K562 (cell line): ENCODE measurements around the gene ZC3H10. TPM values are rescaled to one million over a fixed set of nuclear protein-coding genes. Genes with fewer than 3 reads are reported as not detected.

Source experiments
- ATAC-seq: fragments of 200-7000 bp; cut with Tn5 transposase; 3 replicates; pipeline ENCODE4 v1.9.1; 2020; ENCODE audit warnings: moderate library complexity
- BruUV-seq: library from RNA; stranded (reverse); fragments of 400-500 nt; replicated peaks from 2 replicates; lab custom pipeline; 2021; lab: Mats Ljungman, UMichigan
- CTCF ChIA-PET: fragments of 300-600 bp; formaldehyde crosslinking; extraction: SDS; loops from one replicate; lab custom pipeline; 2021; ENCODE audit warnings: low intra/inter-chr PET ratio; lab: Yijun Ruan, JAX
- POLR2A ChIA-PET: fragments of 300-600, 350-650 bp; sonication (Branson Sonifier 250); formaldehyde crosslinking; extraction: SDS; loops from one replicate; lab custom pipeline; 2021; ENCODE audit warnings: antibody characterized with exemption, inconsistent platforms; lab: Yijun Ruan, JAX
- DNase-seq, 4 experiments: peaks; one replicate each; pipeline versions ENCODE4 v3.0.0 to v3.0.0-alpha.2; 2011 to 2018; ENCODE audit warnings: low spot score in 3 of 4, mixed read lengths in 3 of 4; ENCODE audit errors: extremely low read depth in 1 of 4
- FAIRE-seq: peaks from 2 replicates; lab custom pipeline; 2011; peaks lifted over from hg19 to GRCh38; lab: Jason Lieb, UNC
- H2AFZ ChIP-seq: 2 replicates; pipeline ENCODE4 v1.6.0; 2011; ENCODE audit warnings: low read depth, low read length, control low read depth, inconsistent platforms
- H3K27ac ChIP-seq: fragments of 200-600 bp; 3 replicates; pipeline ENCODE4 v1.8.0; 2011; ENCODE audit warnings: low read depth, mild to moderate bottlenecking, control low read depth, inconsistent platforms, low read length, moderate library complexity, mixed read lengths; ENCODE audit errors: extremely low read depth
- H3K27me3 ChIP-seq, 2 experiments: fragments of 300-600 bp in 1 of 2; 2 replicates in 1 of 2; 3 replicates in 1 of 2; pipeline versions ENCODE4 v1.6.0 to v1.8.0; 2011; ENCODE audit warnings: inconsistent platforms in 2 of 2, low read length in 2 of 2, mild to moderate bottlenecking in 1 of 2, mixed read lengths in 1 of 2, moderate library complexity in 1 of 2; ENCODE audit not compliant: control insufficient read depth in 2 of 2, insufficient read depth in 2 of 2
- H3K36me3 ChIP-seq: fragments of 300-600 bp; 3 replicates; pipeline ENCODE4 v1.8.0; 2011; ENCODE audit warnings: mild to moderate bottlenecking, low read length, inconsistent platforms; ENCODE audit not compliant: control insufficient read depth, insufficient read depth
- H3K4me1 ChIP-seq, 2 experiments: fragments of 200-600 bp in 1 of 2; replicated peaks in 1 of 2; 2 replicates in 1 of 2; 3 replicates in 1 of 2; pipeline versions ENCODE4 v1.5.1 to v1.8.0; 2011; ENCODE audit warnings: inconsistent platforms in 2 of 2, low read length in 2 of 2, mild to moderate bottlenecking in 1 of 2, mixed read lengths in 1 of 2, moderate library complexity in 1 of 2; ENCODE audit not compliant: control insufficient read depth in 2 of 2, insufficient read depth in 2 of 2
- H3K4me2 ChIP-seq: 2 replicates; pipeline ENCODE4 v1.6.1; 2011; ENCODE audit warnings: low read length, control low read depth, inconsistent platforms, mixed read lengths; ENCODE audit not compliant: insufficient read depth
- H3K4me3 ChIP-seq: fragments of 200-600 bp; sonication (generic), shearing (Covaris generic); 2 replicates; pipeline ENCODE4 v1.5.1; 2016; ENCODE audit warnings: control low read depth, inconsistent platforms
- H3K79me2 ChIP-seq: fragments of 200-600 bp; 3 replicates; pipeline ENCODE4 v1.8.0; 2011; ENCODE audit warnings: low read length, inconsistent platforms; ENCODE audit not compliant: control insufficient read depth, insufficient read depth
- H3K9ac ChIP-seq, 2 experiments: 2 replicates each; pipeline versions ENCODE4 v1.6.0 to v1.6.1; 2011; ENCODE audit warnings: low read depth in 2 of 2, low read length in 2 of 2, control low read depth in 1 of 2, inconsistent platforms in 1 of 2, mild to moderate bottlenecking in 1 of 2, mixed read lengths in 1 of 2; ENCODE audit not compliant: insufficient read depth in 1 of 2
- H3K9me1 ChIP-seq: one replicate; pipeline ENCODE4 v1.6.0; 2011; ENCODE audit warnings: inconsistent platforms, mild to moderate bottlenecking, low read length, moderate library complexity; ENCODE audit not compliant: control insufficient read depth, insufficient read depth
- H3K9me3 ChIP-seq: replicated peaks from 2 replicates; pipeline ENCODE4 v1.5.1; 2011; ENCODE audit warnings: low read depth, low read length, inconsistent platforms; ENCODE audit not compliant: control insufficient read depth, insufficient read depth
- H4K20me1 ChIP-seq: replicated peaks from 2 replicates; pipeline ENCODE4 v1.6.1; 2011; ENCODE audit warnings: low read length, inconsistent platforms, mixed read lengths; ENCODE audit not compliant: control insufficient read depth, insufficient read depth
- BRCA1 ChIP-seq, 2 experiments: fragments of 450-650 bp in 1 of 2; sonication (generic) in 1 of 2; formaldehyde crosslinking in 1 of 2; IDR thresholded peaks; 2 replicates each; pipeline versions ENCODE4 v1.5.0 to v1.6.1; 2017 to 2020; ENCODE audit warnings: mild to moderate bottlenecking in 1 of 2, missing genetic modification reagents in 1 of 2
- MCM2 ChIP-seq: fragments of 450-650 bp; IDR thresholded peaks from 2 replicates; pipeline ENCODE4 v1.6.1; 2017; ENCODE audit warnings: low read depth, mild to moderate bottlenecking
- REST ChIP-seq, 2 experiments: fragments of 450-650 bp; formaldehyde crosslinking in 1 of 2; IDR thresholded peaks; 2 replicates each; pipeline versions ENCODE4 v1.4.0 to v1.6.1; 2014 to 2020; ENCODE audit warnings: mild to moderate bottlenecking in 2 of 2, borderline replicate concordance in 1 of 2, low read depth in 1 of 2
- TGIF2 ChIP-seq: sonication (generic); formaldehyde crosslinking; IDR thresholded peaks from 2 replicates; pipeline ENCODE4 v1.8.1; 2022; ENCODE audit warnings: mild to moderate bottlenecking, missing genetic modification reagents, moderate library complexity
- ZBTB1 ChIP-seq: sonication (generic); formaldehyde crosslinking; IDR thresholded peaks from 2 replicates; pipeline ENCODE4 v1.8.1; 2023; ENCODE audit warnings: missing genetic modification reagents, low read depth, mild to moderate bottlenecking, borderline replicate concordance
- ZNF263 ChIP-seq: sonication (generic); formaldehyde crosslinking; IDR thresholded peaks from 2 replicates; pipeline ENCODE4 v1.8.0; 2022; ENCODE audit warnings: mild to moderate bottlenecking, missing genetic modification reagents, borderline replicate concordance
- WGBS: fragments of 100-300 bp; shearing (Covaris generic); methylation state at CpG from one replicate; pipeline ENCODE4 v1.1.6; 2016; ENCODE audit warnings: low coverage, mixed read lengths; ENCODE audit not compliant: insufficient coverage; ENCODE audit errors: missing lambda C conversion rate; 5-methylcytosine and 5-hydroxymethylcytosine counted together
- in situ Hi-C: fragments of 300-500 bp; cut with MboI; formaldehyde crosslinking; loops from 4 replicates; pipeline ENCODE4 v1.15.0; 2018; ENCODE audit warnings: inconsistent platforms, mixed read lengths
- intact Hi-C: fragments of 100-400 bp; cut with micrococcal nuclease; formaldehyde crosslinking; loops from 2 replicates; pipeline ENCODE4 v1.14.2; 2022
- polyA plus RNA-seq, 8 experiments: library from polyadenylated mRNA; depleted of rRNA in 4 of 8; stranded (reverse) in 5 of 8; unstranded in 3 of 8; fragments of >200 nt; fragmentation: Nextera tagmentation in 2 of 8; fragmentation: Illumina TruSeq in 1 of 8; extraction: Ambion mirVana in 2 of 8; extraction: Trizol in 1 of 8; gene quantifications; 2 replicates each; pipeline versions ENCODE4 v1.2.1 to v1.2.3, GENCODE V29; 2011 to 2014; ENCODE audit warnings: inconsistent platforms in 1 of 8, missing spikeins in 1 of 8
- total RNA-seq, 7 experiments: library from RNA; depleted of rRNA in 6 of 7; stranded (reverse); fragments of >200 nt in 6 of 7; fragmentation: Illumina TruSeq in 2 of 7; extraction: Trizol in 2 of 7; gene quantifications; 2 replicates each; pipeline versions ENCODE4 v1.2.1 to v1.2.3, GENCODE V29; 2011 to 2021; ENCODE audit warnings: low replicate concordance in 1 of 7
- TF ChIP-seq, protein P1 (sequence below): fragments of 250-450 bp; sonication (Bioruptor Pico); IDR thresholded peaks from 2 replicates; pipeline ENCODE4 v1.9.0; 2021; ENCODE audit warnings: mild to moderate bottlenecking, inconsistent platforms

The ZC3H10 gene
- total and polyA plus RNA-seq, 9 of the 15 experiments (the other 6 are each of a cell fraction or from before 2014, with no cell fraction given), result 0.31 to 4.1 (median 1.6) TPM

DNA sequence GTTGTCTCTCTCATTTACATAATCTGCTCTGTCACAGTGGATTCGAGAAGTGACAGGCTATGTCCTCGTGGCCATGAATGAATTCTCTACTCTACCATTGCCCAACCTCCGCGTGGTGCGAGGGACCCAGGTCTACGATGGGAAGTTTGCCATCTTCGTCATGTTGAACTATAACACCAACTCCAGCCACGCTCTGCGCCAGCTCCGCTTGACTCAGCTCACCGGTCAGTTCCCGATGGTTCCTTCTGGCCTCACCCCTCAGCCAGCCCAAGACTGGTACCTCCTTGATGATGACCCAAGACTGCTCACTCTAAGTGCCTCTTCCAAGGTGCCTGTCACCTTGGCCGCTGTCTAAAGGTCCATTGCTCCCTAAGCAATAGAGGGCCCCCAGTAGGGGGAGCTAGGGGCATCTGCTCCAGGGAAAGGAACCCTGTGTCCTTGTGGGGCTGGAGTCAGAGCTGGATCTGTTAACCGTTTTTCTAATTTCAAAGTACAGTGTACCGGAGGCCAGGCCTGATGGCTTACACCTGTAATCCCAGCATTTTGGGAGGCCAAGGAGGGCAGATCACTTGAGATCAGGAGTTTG, 33.0 kb upstream of the ZC3H10 start (continued):
- TF ChIP-seq BRCA1 (IDR thresholded peaks at IDR 0.05) (no peak), BRCA1 (CRISPR knock-in tag; IDR thresholded peaks at IDR 0.05) (no peak), ZNF263 (CRISPR knock-in tag) (no peak)
- TF ChIP-seq, all 486 proteins: peak for 9

DNA sequence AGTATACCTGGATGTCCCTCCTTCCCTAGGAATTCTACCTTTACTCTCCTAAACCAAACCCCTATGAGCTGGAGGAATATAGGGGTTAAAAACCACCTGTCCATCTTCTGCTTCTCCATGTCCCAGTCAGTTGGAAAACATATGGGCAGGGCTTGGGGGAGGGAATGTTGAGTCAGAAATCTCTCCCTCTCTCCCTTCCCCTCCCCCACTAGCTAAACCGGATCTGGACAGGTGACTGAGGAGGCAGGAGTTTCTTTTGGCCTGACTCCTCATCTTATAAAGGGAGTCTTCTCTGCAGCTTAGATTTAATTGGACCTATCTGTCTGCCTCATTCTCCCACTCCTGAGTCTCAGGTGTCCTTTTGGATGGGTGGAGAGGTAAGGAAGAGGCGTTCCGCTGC, 32.0 kb upstream of the ZC3H10 start:
- Histone ChIP-seq H3K4me1 (peaks cover 29 to 33% of the 10 kb centered on the region in 2 experiments), H3K9me1 (no peaks in the 10 kb centered on the region), H3K27me3 (no peaks in the 10 kb centered on the region; a peak in 1 of 5 replicates), H3K27ac (no peak overlapping the region), H3K9me3 (no peaks in the 10 kb centered on the region), H3K9ac (no peak overlapping the region; a peak in 1 of 4 replicates), H3K36me3 (no peaks in the 10 kb centered on the region), H3K79me2 (no peaks in the 10 kb centered on the region), H3K4me2 (no peak overlapping the region), H3K4me3 (no peak overlapping the region), H4K20me1 (no peaks in the 10 kb centered on the region), H2AFZ (no peak overlapping the region)
- peak in 1 of 4 experiments; percentile 8 for DNase-seq
- no peak for ATAC-seq
- ChIA-PET CTCF (interaction anchor here (0.5 kb wide), 1 partner anchor 651 kb away, joined by 6 read pairs; no protein-coding TSS in a partner anchor), POLR2A (interaction anchor here (0.8 to 1.9 kb wide), 3 partner anchors 18 to 342 kb away, joined by 3 to 6 read pairs (median 3); partner anchors contain the start of gene PA2G4)
- 54% methylated on average over 3 of the region's 3 CpGs for WGBS
- BruUV-seq, result no TSS peak
- no peak for FAIRE-seq
- in situ Hi-C loops, result no loop called here
- intact Hi-C loops, result no loop called here
- TF ChIP-seq, protein P1, sequence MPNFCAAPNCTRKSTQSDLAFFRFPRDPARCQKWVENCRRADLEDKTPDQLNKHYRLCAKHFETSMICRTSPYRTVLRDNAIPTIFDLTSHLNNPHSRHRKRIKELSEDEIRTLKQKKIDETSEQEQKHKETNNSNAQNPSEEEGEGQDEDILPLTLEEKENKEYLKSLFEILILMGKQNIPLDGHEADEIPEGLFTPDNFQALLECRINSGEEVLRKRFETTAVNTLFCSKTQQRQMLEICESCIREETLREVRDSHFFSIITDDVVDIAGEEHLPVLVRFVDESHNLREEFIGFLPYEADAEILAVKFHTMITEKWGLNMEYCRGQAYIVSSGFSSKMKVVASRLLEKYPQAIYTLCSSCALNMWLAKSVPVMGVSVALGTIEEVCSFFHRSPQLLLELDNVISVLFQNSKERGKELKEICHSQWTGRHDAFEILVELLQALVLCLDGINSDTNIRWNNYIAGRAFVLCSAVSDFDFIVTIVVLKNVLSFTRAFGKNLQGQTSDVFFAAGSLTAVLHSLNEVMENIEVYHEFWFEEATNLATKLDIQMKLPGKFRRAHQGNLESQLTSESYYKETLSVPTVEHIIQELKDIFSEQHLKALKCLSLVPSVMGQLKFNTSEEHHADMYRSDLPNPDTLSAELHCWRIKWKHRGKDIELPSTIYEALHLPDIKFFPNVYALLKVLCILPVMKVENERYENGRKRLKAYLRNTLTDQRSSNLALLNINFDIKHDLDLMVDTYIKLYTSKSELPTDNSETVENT (CRISPR knock-in tag), result no peak
- no peak for TF ChIP-seq TGIF2
- no peak for TF ChIP-seq REST (IDR thresholded peaks at IDR 0.05; ENCODE audit: borderline replicate concordance)
- no peak for TF ChIP-seq REST (CRISPR knock-in tag; IDR thresholded peaks at IDR 0.05; ENCODE audit: low read depth)
- TF ChIP-seq ZBTB1, result no peak
- no peak for TF ChIP-seq MCM2
